A549 treated with CpdA at 1 μM for 4 hours (cell line): ENCODE results near the gene CHPF. TPM values are rescaled to one million over a fixed set of nuclear protein-coding genes. Genes with fewer than 3 reads are reported as not detected.

ENCODE experiments used
- total RNA-seq: library from RNA; stranded (reverse); fragments of 200-300 nt; extraction: Qiagen RNA extraction; gene quantifications from 5 replicates; pipeline ENCODE4 v1.2.3, GENCODE V29; 2022; ENCODE audit warnings: low read depth

Gene CHPF
- 20.4 to 33.3 TPM (median 31.1 TPM) in 5 replicates for total RNA-seq

GRCh38 chr2:219543596-219544358 is at the start of gene CHPF, which contains the start of gene TMEM198:
Gene CHPF, minus strand, starts transcription at chr2:219543809. Its CDS starts 271 bp downstream, at chr2:219543538.
Gene TMEM198, plus strand, starts transcription at chr2:219544028. Its CDS starts 700 bp downstream, at chr2:219544728.

GRCh38 chr2:219572237-219573001 is 28.8 kb upstream of the CHPF start, which contains the start of gene INHA:
Gene INHA, plus strand, starts transcription at chr2:219572310. Its CDS starts 65 bp downstream, at chr2:219572375.

GRCh38 chr2:219571311-219572236 is 28.0 kb upstream of the CHPF start, which contains the start of gene OBSL1:
Gene OBSL1, minus strand, starts transcription at chr2:219571539. Its CDS starts 307 bp downstream, at chr2:219571232.

DNA sequence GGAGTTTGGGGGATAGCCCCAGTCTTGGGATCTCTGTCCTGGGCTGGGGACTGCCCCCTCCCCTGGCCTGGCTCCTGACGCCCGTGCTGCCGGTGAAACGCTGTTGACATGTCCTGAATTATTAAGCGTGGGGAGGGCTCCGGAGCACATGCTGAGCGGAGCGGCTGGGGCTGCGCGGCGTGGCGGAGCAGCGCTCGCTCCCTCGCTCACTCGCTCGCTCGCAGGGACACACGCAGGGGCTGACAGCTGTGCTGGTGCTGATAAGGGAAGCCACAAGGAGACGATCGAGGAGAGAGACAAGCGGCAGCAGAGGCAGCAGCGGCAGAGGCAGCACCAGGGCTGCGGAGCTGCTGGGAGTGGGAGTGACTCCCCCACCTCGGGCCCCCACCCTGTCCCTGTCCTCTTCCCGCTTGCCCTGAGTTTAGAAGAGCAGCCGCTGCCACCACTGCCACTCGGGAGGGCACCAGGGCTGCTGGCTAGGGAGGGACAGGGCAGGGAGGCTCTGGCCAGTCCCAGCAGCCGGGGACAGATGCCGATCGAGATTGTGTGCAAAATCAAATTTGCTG is 29.3 kb downstream of the CHPF start, which contains the start of gene ASIC4:
Gene ASIC4 (plus strand): TSS at position 287 of the 566 bp plus-strand sequence. CDS start 243 bp downstream, at position 530.

GRCh38 chr2:219498280-219499057 is 45.1 kb downstream of the CHPF start, which contains the start of gene GMPPA:
Gene GMPPA, plus strand, starts transcription at chr2:219498891. Its CDS starts 1,085 bp downstream, at chr2:219499976.

Other genes starting within 250 kb of the CHPF start
- 0.86 to 2.1 TPM (median 0.92 TPM) in 5 replicates for gene PTPRN, start 234.4 kb downstream of the CHPF start, total RNA-seq
- not detected in 5 replicates for gene RESP18, start 211.1 kb downstream of the CHPF start, total RNA-seq
- 52.1 to 66.4 TPM (median 56.1 TPM) in 5 replicates for gene DNPEP, start 155.9 kb downstream of the CHPF start, total RNA-seq
- 0.05 to 0.17 TPM in 2 of 5 replicates, not detected in the others for gene DES, start 125.4 kb downstream of the CHPF start, total RNA-seq
- 5.0 to 7.9 TPM (median 6.9 TPM) in 5 replicates for gene SPEG, start 109.0 kb downstream of the CHPF start, total RNA-seq
- 35.2 to 40.5 TPM (median 38.8 TPM) in 5 replicates for gene GMPPA, start 44.9 kb downstream of the CHPF start, total RNA-seq
- gene ASIC4, start 29.3 kb downstream of the CHPF start, total RNA-seq, result 0.06 to 0.09 TPM (median 0.08 TPM) in 3 of 5 replicates, not detected in the others
- 0.33 to 1.5 TPM (median 1.2 TPM) in 5 replicates for gene TMEM198, start 219 bp upstream of the CHPF start, total RNA-seq
- gene OBSL1, start 27.7 kb upstream of the CHPF start, total RNA-seq, result 19.6 to 26.1 TPM (median 22.5 TPM) in 5 replicates
- 0.20 to 0.63 TPM (median 0.43 TPM) in 5 replicates for gene INHA, start 28.5 kb upstream of the CHPF start, total RNA-seq
- 16.2 to 19.2 TPM (median 17.7 TPM) in 5 replicates for gene STK11IP, start 54.0 kb upstream of the CHPF start, total RNA-seq
- 2.4 to 4.0 TPM (median 2.9 TPM) in 5 replicates for gene SLC4A3, start 83.8 kb upstream of the CHPF start, total RNA-seq